PFSK-1 (cell line): ENCODE measurements around the gene GABBR2.

Experiments used
- FOXP2 ChIP-seq: optimal IDR thresholded peaks from 2 replicates; pipeline ENCODE3; 2011; ENCODE audit warnings: borderline replicate concordance, control low read depth, inconsistent platforms; ENCODE audit not compliant: insufficient read depth; ENCODE audit errors: extremely low read length, extremely low read depth
- POLR2AphosphoS5 ChIP-seq: IDR thresholded peaks from 2 replicates; pipeline ENCODE4 v1.6.1; 2012; ENCODE audit warnings: low read depth, mild to moderate bottlenecking, control low read depth, low read length, moderate library complexity
- SIN3A ChIP-seq: IDR thresholded peaks from 2 replicates; pipeline ENCODE4 v1.6.1; 2012; ENCODE audit warnings: mild to moderate bottlenecking, low read length, moderate library complexity, borderline replicate concordance; ENCODE audit not compliant: insufficient read depth
- TAF1 ChIP-seq: IDR thresholded peaks from 2 replicates; pipeline ENCODE4 v1.6.1; 2012; ENCODE audit warnings: low read length, control low read depth, borderline replicate concordance; ENCODE audit not compliant: insufficient read depth
- TF ChIP-seq, protein P1 (sequence below), 2 experiments: IDR thresholded peaks; 2 replicates each; pipeline versions ENCODE4 v1.6.1 to v1.8.0; 2011 to 2012; ENCODE audit warnings: low read depth in 2 of 2, low read length in 2 of 2, control low read depth in 1 of 2, inconsistent platforms in 1 of 2, mild to moderate bottlenecking in 1 of 2, moderate library complexity in 1 of 2; ENCODE audit not compliant: insufficient read depth in 1 of 2

GABBR2 gene

GRCh38 chr9:98323051-98323830, 385.5 kb downstream of the GABBR2 start:
- no peak for TF ChIP-seq TAF1
- TF ChIP-seq, protein P1, sequence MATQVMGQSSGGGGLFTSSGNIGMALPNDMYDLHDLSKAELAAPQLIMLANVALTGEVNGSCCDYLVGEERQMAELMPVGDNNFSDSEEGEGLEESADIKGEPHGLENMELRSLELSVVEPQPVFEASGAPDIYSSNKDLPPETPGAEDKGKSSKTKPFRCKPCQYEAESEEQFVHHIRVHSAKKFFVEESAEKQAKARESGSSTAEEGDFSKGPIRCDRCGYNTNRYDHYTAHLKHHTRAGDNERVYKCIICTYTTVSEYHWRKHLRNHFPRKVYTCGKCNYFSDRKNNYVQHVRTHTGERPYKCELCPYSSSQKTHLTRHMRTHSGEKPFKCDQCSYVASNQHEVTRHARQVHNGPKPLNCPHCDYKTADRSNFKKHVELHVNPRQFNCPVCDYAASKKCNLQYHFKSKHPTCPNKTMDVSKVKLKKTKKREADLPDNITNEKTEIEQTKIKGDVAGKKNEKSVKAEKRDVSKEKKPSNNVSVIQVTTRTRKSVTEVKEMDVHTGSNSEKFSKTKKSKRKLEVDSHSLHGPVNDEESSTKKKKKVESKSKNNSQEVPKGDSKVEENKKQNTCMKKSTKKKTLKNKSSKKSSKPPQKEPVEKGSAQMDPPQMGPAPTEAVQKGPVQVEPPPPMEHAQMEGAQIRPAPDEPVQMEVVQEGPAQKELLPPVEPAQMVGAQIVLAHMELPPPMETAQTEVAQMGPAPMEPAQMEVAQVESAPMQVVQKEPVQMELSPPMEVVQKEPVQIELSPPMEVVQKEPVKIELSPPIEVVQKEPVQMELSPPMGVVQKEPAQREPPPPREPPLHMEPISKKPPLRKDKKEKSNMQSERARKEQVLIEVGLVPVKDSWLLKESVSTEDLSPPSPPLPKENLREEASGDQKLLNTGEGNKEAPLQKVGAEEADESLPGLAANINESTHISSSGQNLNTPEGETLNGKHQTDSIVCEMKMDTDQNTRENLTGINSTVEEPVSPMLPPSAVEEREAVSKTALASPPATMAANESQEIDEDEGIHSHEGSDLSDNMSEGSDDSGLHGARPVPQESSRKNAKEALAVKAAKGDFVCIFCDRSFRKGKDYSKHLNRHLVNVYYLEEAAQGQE (IDR thresholded peaks at IDR 0.05; ENCODE audit: insufficient read depth in 1 of 2, low read depth in 2 of 2, low read length in 2 of 2): no peak
- no peak for TF ChIP-seq POLR2AphosphoS5
- no peak for TF ChIP-seq FOXP2
- no peak for TF ChIP-seq SIN3A

GRCh38 chr9:98321269-98321668, 387.5 kb downstream of the GABBR2 start:
- TF ChIP-seq POLR2AphosphoS5 (no peak), SIN3A (no peak), FOXP2 (no peak), TAF1 (no peak)
- TF ChIP-seq, protein P1 (IDR thresholded peaks at IDR 0.05; ENCODE audit: insufficient read depth in 1 of 2, low read depth in 2 of 2, low read length in 2 of 2): no peak

DNA sequence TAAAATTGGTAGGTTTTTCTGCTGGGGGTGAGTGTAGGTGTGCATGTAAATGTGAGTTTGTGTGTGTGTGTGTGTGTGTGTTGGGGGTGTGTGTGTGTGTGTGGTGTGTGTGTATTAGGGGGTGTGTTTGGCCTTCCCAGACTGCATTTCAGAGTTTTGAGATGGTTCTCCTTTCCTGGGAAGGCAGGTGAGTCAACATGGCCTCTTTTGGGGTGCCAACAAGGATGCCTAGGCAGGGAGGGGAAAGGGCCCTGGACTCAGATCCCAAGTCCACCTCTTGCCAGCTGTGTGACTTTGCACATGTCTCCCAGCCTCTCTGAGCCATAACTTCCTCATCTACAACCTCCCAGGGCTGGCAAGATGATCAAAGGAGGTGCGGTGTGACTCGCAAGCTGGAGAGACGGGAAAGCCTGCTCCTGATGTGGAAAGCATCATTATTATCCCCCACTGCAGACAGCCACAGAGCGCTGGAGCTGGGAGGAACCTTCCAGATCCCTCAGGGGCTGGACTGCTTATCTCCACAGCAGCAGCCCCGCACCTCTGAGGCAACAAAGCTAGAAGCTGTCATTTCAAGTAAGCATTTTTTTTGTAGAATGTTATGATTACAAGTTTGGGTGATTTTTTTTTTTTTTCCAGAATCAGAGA, 389.8 kb downstream of the GABBR2 start:
- TF ChIP-seq SIN3A: no peak
- no peak for TF ChIP-seq TAF1
- TF ChIP-seq POLR2AphosphoS5: no peak
- TF ChIP-seq, protein P1 (IDR thresholded peaks at IDR 0.05; ENCODE audit: insufficient read depth in 1 of 2, low read depth in 2 of 2, low read length in 2 of 2): no peak
- TF ChIP-seq FOXP2: no peak

DNA sequence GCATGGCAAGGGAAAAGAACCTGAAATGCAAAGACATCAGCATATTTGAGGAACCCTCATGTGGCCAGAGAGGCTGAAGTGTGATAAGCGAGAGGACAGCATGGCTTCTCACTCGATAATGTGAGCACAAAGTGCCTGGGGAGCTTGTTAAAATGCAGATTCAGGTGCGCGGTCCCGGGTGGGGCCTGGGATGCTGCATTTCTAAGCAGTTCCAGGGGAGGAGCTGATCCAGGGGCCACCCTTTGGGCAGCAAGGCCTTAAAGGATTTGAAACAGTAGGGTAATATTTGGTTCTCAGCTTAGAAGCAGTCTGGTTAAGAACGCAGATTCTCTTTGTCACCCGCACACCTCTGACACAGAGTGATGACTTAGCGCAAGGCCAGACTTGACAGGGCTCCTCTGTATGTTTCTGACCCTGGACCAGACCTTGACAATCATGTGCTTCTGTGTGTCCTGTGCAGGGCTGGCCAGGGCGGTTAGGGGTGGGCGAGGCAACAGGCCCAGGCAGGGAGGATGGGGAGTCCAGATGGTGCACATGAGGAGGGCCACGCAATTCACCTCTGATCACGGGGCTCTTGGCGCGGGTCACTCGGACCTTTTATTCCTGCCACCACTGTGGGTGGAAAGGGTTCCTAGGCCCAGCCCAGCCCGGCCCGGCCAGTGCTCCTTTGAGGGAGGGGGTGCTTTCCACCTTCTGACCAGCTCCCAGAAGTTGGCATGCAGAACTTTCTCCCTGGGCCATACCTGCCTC, 390.5 kb downstream of the GABBR2 start:
- TF ChIP-seq TAF1: no peak
- no peak for TF ChIP-seq POLR2AphosphoS5
- TF ChIP-seq SIN3A: no peak
- TF ChIP-seq, protein P1 (IDR thresholded peaks at IDR 0.05; ENCODE audit: insufficient read depth in 1 of 2, low read depth in 2 of 2, low read length in 2 of 2): no peak
